Caco-2 (cell line): ENCODE results near the gene CPNE6. TPM values are rescaled to one million over a fixed set of nuclear protein-coding genes. Genes with fewer than 3 reads are reported as not detected.

Experiments
- total RNA-seq: library from RNA; stranded (reverse); gene quantifications from 2 replicates; pipeline ENCODE4 v1.2.3, GENCODE V29; 2022

The CPNE6 gene
- total RNA-seq, 1 experiment from 2014 or later = not detected

Other genes starting within 250 kb of the CPNE6 start
- gene DHRS4, start 117.8 kb upstream of the CPNE6 start, total RNA-seq = 8.0 and 8.6 TPM in 2 replicates
- gene DHRS4L2, start 82.6 kb upstream of the CPNE6 start, total RNA-seq = 7.2 and 7.8 TPM in 2 replicates
- gene CARMIL3, start 19.6 kb upstream of the CPNE6 start, total RNA-seq = 0.88 and 1.00 TPM in 2 replicates
- 132 and 146 TPM in 2 replicates for gene PCK2, start 22.7 kb downstream of the CPNE6 start, total RNA-seq
- 58.1 and 65.9 TPM in 2 replicates for gene DCAF11, start 43.2 kb downstream of the CPNE6 start, total RNA-seq
- 2.1 and 2.3 TPM in 2 replicates for gene NRL, start 43.4 kb downstream of the CPNE6 start, total RNA-seq
- 0.39 and 0.44 TPM in 2 replicates for gene FITM1, start 59.1 kb downstream of the CPNE6 start, total RNA-seq
- gene PSME1, start 64.6 kb downstream of the CPNE6 start, total RNA-seq = 130 and 141 TPM in 2 replicates
- gene EMC9, start 70.0 kb downstream of the CPNE6 start, total RNA-seq = 31.1 and 32.4 TPM in 2 replicates
- gene PSME2, start 75.0 kb downstream of the CPNE6 start, total RNA-seq = 142 and 145 TPM in 2 replicates
- 72.2 and 77.6 TPM in 2 replicates for gene RNF31, start 75.9 kb downstream of the CPNE6 start, total RNA-seq
- gene IRF9, start 89.7 kb downstream of the CPNE6 start, total RNA-seq = 54.1 and 55.4 TPM in 2 replicates
- gene REC8, start 100.5 kb downstream of the CPNE6 start, total RNA-seq = 8.4 and 10.6 TPM in 2 replicates
- gene IPO4, start 117.3 kb downstream of the CPNE6 start, total RNA-seq = 85.4 and 95.8 TPM in 2 replicates
- 41.9 and 47.1 TPM in 2 replicates for gene TM9SF1, start 123.9 kb downstream of the CPNE6 start, total RNA-seq
- gene TSSK4, start 134.1 kb downstream of the CPNE6 start, total RNA-seq = not detected in 2 replicates
- gene CHMP4A, start 141.9 kb downstream of the CPNE6 start, total RNA-seq = 57.7 and 58.7 TPM in 2 replicates
- 19.6 and 20.5 TPM in 2 replicates for gene MDP1, start 144.5 kb downstream of the CPNE6 start, total RNA-seq
- gene NEDD8, start 160.8 kb downstream of the CPNE6 start, total RNA-seq = 210 and 218 TPM in 2 replicates
- 76.9 and 80.1 TPM in 2 replicates for gene GMPR2, start 161.4 kb downstream of the CPNE6 start, total RNA-seq
- gene TINF2, start 171.1 kb downstream of the CPNE6 start, total RNA-seq = 33.4 and 34.4 TPM in 2 replicates
- 5.9 and 6.1 TPM in 2 replicates for gene TGM1, start 191.6 kb downstream of the CPNE6 start, total RNA-seq
- gene RABGGTA, start 200.0 kb downstream of the CPNE6 start, total RNA-seq = 27.1 and 30.4 TPM in 2 replicates
- 15.6 and 18.1 TPM in 2 replicates for gene DHRS1, start 228.2 kb downstream of the CPNE6 start, total RNA-seq
- 35.1 and 38.3 TPM in 2 replicates for gene NOP9, start 228.3 kb downstream of the CPNE6 start, total RNA-seq
- gene CIDEB, start 236.4 kb downstream of the CPNE6 start, total RNA-seq = 3.5 and 7.2 TPM in 2 replicates
- 10.3 and 12.3 TPM in 2 replicates for gene LTB4R2, start 238.6 kb downstream of the CPNE6 start, total RNA-seq
- 7.3 and 7.8 TPM in 2 replicates for gene LTB4R, start 239.9 kb downstream of the CPNE6 start, total RNA-seq